ENCODE measurements around the gene INPP4A.

DNA sequence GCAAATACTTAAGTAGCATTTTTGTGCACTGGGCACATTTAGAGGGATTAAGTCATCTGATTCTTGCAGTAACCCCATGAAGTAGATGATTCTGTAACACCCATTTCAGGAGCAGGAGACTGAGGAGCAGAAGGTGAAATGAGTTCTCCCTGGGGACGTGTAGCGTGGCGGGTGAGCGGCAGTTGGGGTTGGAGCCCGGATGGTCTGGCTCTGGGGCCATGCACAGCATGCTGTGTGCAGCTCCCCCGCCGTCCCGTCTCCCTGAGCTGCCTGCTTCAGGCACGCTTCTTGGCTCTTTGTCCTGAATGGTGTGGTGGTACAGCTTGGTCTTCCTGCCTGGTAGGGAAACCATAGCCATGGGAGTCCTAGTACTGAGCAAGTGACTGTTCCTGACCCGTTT, 32.4 kb downstream of the INPP4A start:
- TF ChIP-seq CTCF (conservative IDR thresholded peaks at IDR 0.05; ENCODE audit: low read depth, low read length) (no peak), EZH2phosphoT487 (IDR thresholded peaks at IDR 0.05; ENCODE audit: borderline replicate concordance, low read length) (no peak)

Data from PC-3 (cell line).